Central memory CD8-positive, alpha-beta T cell (primary cell): Measurements from ENCODE around the gene LARP6.

Experiments used
- ATAC-seq: fragments of 150-1000 bp; cut with Tn5 transposase; replicated peaks from 2 replicates; pipeline ENCODE4 v1.10.0; 2022; ENCODE audit warnings: mild to moderate bottlenecking, moderate FRiP score, moderate number of reproducible peaks; ENCODE audit not compliant: poor library complexity, severe bottlenecking; ENCODE audit errors: extremely low read depth
- DNase-seq, 2 donors: peaks; one replicate each; pipeline ENCODE4 v3.0.0; 2021; ENCODE audit warnings: low spot score in 2 of 2
- H3K27ac Mint-ChIP-seq: one replicate; pipeline ENCODE4 v1.8.0; 2022; ENCODE audit warnings: low read depth, mild to moderate bottlenecking, moderate library complexity, mixed read lengths
- H3K27me3 Mint-ChIP-seq: one replicate; pipeline ENCODE4 v1.8.0; 2022; ENCODE audit warnings: mixed read lengths
- H3K36me3 Mint-ChIP-seq: one replicate; pipeline ENCODE4 v1.8.0; 2022; ENCODE audit warnings: mild to moderate bottlenecking, moderate library complexity, mixed read lengths; ENCODE audit not compliant: insufficient read depth
- H3K4me1 Mint-ChIP-seq: one replicate; pipeline ENCODE4 v1.8.0; 2022; ENCODE audit warnings: mixed read lengths
- H3K4me3 Mint-ChIP-seq: one replicate; pipeline ENCODE4 v1.8.0; 2022; ENCODE audit warnings: mild to moderate bottlenecking, moderate library complexity, mixed read lengths
- H3K9me3 Mint-ChIP-seq: one replicate; pipeline ENCODE4 v1.8.0; 2022; ENCODE audit warnings: mixed read lengths

Gene LARP6

GRCh38 chr15:70856177-70856883 lies 2.4 kb upstream of the LARP6 start:
- no peaks in the 10 kb centered on the region for H3K9me3 Mint-ChIP-seq
- H3K36me3 Mint-ChIP-seq = no peaks in the 10 kb centered on the region
- ATAC-seq = no peak
- DNase-seq = no peak
- no peak overlapping the region for H3K27ac Mint-ChIP-seq
- H3K4me1 Mint-ChIP-seq = peaks cover 6% of the 10 kb centered on the region
- H3K4me3 Mint-ChIP-seq = no peak overlapping the region
- peaks cover 89% of the 10 kb centered on the region for H3K27me3 Mint-ChIP-seq

- no peak for DNase-seq
- H3K27ac Mint-ChIP-seq = no peak overlapping the region
- peaks cover 89% of the 10 kb centered on the region for H3K27me3 Mint-ChIP-seq
- peaks cover 6% of the 10 kb centered on the region for H3K4me1 Mint-ChIP-seq
- ATAC-seq = no peak
- H3K36me3 Mint-ChIP-seq = no peaks in the 10 kb centered on the region
- H3K9me3 Mint-ChIP-seq = no peaks in the 10 kb centered on the region
- no peak overlapping the region for H3K4me3 Mint-ChIP-seq
These were observed 1.8 kb upstream of the LARP6 start for GRCh38 chr15:70855764-70856163.

GRCh38 chr15:70854666-70854976 lies 664 bp upstream of the LARP6 start:
- Mint-ChIP-seq H3K36me3 (no peaks in the 10 kb centered on the region), H3K27me3 (peaks cover 89% of the 10 kb centered on the region), H3K4me3 (peak overlapping the region; percentile 78), H3K9me3 (no peaks in the 10 kb centered on the region), H3K27ac (no peak overlapping the region), H3K4me1 (peaks cover 6% of the 10 kb centered on the region)
- ATAC-seq (no peak), DNase-seq (no peak)

GRCh38 chr15:70853318-70853972 lies 512 bp downstream of the LARP6 start:
- DNase-seq = no peak
- Mint-ChIP-seq H3K9me3 (no peaks in the 10 kb centered on the region), H3K36me3 (peaks cover 1% of the 10 kb centered on the region), H3K27me3 (peaks cover 84% of the 10 kb centered on the region), H3K4me1 (peaks cover 6% of the 10 kb centered on the region), H3K4me3 (peak overlapping the region; percentile 59), H3K27ac (no peak overlapping the region)
- ATAC-seq = no peak

GRCh38 chr15:70852501-70853317 lies 1.2 kb downstream of the LARP6 start:
- Mint-ChIP-seq H3K27ac (no peak overlapping the region), H3K9me3 (no peaks in the 10 kb centered on the region), H3K4me1 (peaks cover 6% of the 10 kb centered on the region), H3K4me3 (peak overlapping the region; percentile 59), H3K27me3 (peaks cover 88% of the 10 kb centered on the region), H3K36me3 (peaks cover 1% of the 10 kb centered on the region)
- ATAC-seq (no peak), DNase-seq (no peak)

GRCh38 chr15:70851889-70852288 lies 2.1 kb downstream of the LARP6 start:
- no peak overlapping the region for H3K27ac Mint-ChIP-seq
- H3K4me3 Mint-ChIP-seq = no peak overlapping the region
- H3K9me3 Mint-ChIP-seq = no peaks in the 10 kb centered on the region
- peaks cover 1% of the 10 kb centered on the region for H3K36me3 Mint-ChIP-seq
- DNase-seq (no peak), ATAC-seq (no peak)
- peaks cover 88% of the 10 kb centered on the region for H3K27me3 Mint-ChIP-seq
- peaks cover 6% of the 10 kb centered on the region for H3K4me1 Mint-ChIP-seq

GRCh38 chr15:70845602-70846360 lies 8.2 kb downstream of the LARP6 start:
- Mint-ChIP-seq H3K4me1 (no peaks in the 10 kb centered on the region), H3K27me3 (peaks cover 58% of the 10 kb centered on the region), H3K4me3 (no peak overlapping the region), H3K27ac (no peak overlapping the region), H3K36me3 (peaks cover 1% of the 10 kb centered on the region), H3K9me3 (no peaks in the 10 kb centered on the region)
- DNase-seq (no peak), ATAC-seq (no peak)

GRCh38 chr15:70837476-70837875 lies 16.5 kb downstream of the LARP6 start:
- H3K27ac Mint-ChIP-seq = no peak overlapping the region
- ATAC-seq (no peak), DNase-seq (no peak)
- peaks cover 18% of the 10 kb centered on the region for H3K27me3 Mint-ChIP-seq
- H3K4me1 Mint-ChIP-seq = no peaks in the 10 kb centered on the region
- no peak overlapping the region for H3K4me3 Mint-ChIP-seq
- no peaks in the 10 kb centered on the region for H3K36me3 Mint-ChIP-seq
- H3K9me3 Mint-ChIP-seq = no peaks in the 10 kb centered on the region

- Mint-ChIP-seq H3K27ac (no peak overlapping the region), H3K36me3 (no peaks in the 10 kb centered on the region), H3K9me3 (no peaks in the 10 kb centered on the region), H3K27me3 (peaks cover 10% of the 10 kb centered on the region), H3K4me3 (no peak overlapping the region), H3K4me1 (no peaks in the 10 kb centered on the region)
- DNase-seq (no peak), ATAC-seq (no peak)
These were observed 18.1 kb downstream of the LARP6 start for GRCh38 chr15:70835841-70836240.

- H3K27ac Mint-ChIP-seq = no peak overlapping the region
- H3K36me3 Mint-ChIP-seq = no peaks in the 10 kb centered on the region
- no peaks in the 10 kb centered on the region for H3K4me1 Mint-ChIP-seq
- H3K4me3 Mint-ChIP-seq = no peak overlapping the region
- peaks cover 9% of the 10 kb centered on the region for H3K27me3 Mint-ChIP-seq
- ATAC-seq = no peak
- no peaks in the 10 kb centered on the region for H3K9me3 Mint-ChIP-seq
- no peak for DNase-seq
These were observed 18.5 kb downstream of the LARP6 start for GRCh38 chr15:70835415-70835814.

GRCh38 chr15:70834999-70835398 lies 19.0 kb downstream of the LARP6 start:
- Mint-ChIP-seq H3K9me3 (no peaks in the 10 kb centered on the region), H3K4me3 (no peak overlapping the region), H3K36me3 (no peaks in the 10 kb centered on the region), H3K27ac (no peak overlapping the region), H3K4me1 (no peaks in the 10 kb centered on the region), H3K27me3 (peaks cover 9% of the 10 kb centered on the region)
- ATAC-seq (no peak), DNase-seq (no peak)
